Stomach (tissue), 4 donors: ENCODE results near the gene GAGE10.

Experiments
- EP300 ChIP-seq: sonication (generic); formaldehyde crosslinking; IDR thresholded peaks from one replicate; pipeline ENCODE4 v1.6.1; 2017; ENCODE audit warnings: antibody characterized with exemption
- POLR2A ChIP-seq, 4 donors: fragments of 450-650 bp; IDR thresholded peaks; one replicate each; pipeline ENCODE4 v1.6.1; 2016; ENCODE audit warnings: antibody characterized with exemption in 4 of 4, control low read depth in 2 of 4, mild to moderate bottlenecking in 1 of 4, moderate library complexity in 1 of 4
- TF ChIP-seq, protein P1 (sequence below), 7 experiments: fragments of 450-650 bp in 4 of 7; fragments of 200-600 bp in 3 of 7; sonication (generic) in 3 of 7; IDR thresholded peaks; one replicate each; pipeline ENCODE4 v1.5.1; 2016 to 2019; ENCODE audit warnings: antibody characterized with exemption in 7 of 7, control low read depth in 2 of 7, mild to moderate bottlenecking in 1 of 7

- TF ChIP-seq, protein P1, sequence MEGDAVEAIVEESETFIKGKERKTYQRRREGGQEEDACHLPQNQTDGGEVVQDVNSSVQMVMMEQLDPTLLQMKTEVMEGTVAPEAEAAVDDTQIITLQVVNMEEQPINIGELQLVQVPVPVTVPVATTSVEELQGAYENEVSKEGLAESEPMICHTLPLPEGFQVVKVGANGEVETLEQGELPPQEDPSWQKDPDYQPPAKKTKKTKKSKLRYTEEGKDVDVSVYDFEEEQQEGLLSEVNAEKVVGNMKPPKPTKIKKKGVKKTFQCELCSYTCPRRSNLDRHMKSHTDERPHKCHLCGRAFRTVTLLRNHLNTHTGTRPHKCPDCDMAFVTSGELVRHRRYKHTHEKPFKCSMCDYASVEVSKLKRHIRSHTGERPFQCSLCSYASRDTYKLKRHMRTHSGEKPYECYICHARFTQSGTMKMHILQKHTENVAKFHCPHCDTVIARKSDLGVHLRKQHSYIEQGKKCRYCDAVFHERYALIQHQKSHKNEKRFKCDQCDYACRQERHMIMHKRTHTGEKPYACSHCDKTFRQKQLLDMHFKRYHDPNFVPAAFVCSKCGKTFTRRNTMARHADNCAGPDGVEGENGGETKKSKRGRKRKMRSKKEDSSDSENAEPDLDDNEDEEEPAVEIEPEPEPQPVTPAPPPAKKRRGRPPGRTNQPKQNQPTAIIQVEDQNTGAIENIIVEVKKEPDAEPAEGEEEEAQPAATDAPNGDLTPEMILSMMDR (IDR thresholded peaks at IDR 0.05): no peak
- TF ChIP-seq POLR2A (IDR thresholded peaks at IDR 0.05) (no peak), EP300 (no peak)
These were observed 40.8 kb upstream of the GAGE10 start for GRCh38 chrX:49262603-49263002.
